ENCODE measurements around the gene CKB. TPM values are rescaled to one million over a fixed set of nuclear protein-coding genes. Genes with fewer than 3 reads are reported as not detected.

The CKB gene
- total RNA-seq, 2 experiments from 2014 or later: 0.82 to 3.0 TPM

DNA sequence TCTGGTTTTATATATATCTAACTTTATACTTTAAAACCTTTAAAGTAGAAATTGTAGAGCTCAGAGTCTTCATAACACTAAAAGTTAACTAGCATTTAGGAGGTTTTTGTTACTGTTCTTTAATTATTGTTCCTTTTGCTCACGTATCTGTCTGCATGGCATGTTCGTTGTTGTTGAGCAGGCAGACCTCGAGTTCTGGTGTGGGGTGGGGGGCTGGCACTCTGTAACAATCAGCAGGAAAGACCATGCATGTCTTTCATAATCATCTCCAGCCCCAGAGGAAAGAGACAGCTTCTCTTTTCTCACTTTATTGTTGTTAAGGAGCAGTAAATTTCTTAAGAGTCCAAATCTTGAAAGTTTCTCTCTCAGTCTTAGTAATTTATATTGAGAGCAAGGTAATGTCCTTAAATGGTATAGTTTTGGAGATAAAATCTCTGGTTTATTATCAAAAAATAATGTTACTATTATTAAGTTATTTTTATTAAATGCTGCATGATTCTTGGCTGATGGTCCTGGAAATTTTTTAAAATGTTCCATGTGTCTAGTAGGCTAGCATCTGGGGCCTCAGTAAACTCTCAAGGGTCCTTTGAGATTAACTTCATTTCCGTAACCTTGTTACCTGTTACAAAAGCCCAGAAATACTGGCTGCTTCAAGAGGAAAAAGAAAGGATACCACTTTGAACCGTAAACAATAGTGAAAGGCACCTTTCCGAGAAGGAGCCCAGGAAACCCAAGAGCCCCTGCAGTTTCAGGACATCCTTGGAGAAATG, 30.3 kb downstream of the CKB start:
- TF ChIP-seq, protein P1, sequence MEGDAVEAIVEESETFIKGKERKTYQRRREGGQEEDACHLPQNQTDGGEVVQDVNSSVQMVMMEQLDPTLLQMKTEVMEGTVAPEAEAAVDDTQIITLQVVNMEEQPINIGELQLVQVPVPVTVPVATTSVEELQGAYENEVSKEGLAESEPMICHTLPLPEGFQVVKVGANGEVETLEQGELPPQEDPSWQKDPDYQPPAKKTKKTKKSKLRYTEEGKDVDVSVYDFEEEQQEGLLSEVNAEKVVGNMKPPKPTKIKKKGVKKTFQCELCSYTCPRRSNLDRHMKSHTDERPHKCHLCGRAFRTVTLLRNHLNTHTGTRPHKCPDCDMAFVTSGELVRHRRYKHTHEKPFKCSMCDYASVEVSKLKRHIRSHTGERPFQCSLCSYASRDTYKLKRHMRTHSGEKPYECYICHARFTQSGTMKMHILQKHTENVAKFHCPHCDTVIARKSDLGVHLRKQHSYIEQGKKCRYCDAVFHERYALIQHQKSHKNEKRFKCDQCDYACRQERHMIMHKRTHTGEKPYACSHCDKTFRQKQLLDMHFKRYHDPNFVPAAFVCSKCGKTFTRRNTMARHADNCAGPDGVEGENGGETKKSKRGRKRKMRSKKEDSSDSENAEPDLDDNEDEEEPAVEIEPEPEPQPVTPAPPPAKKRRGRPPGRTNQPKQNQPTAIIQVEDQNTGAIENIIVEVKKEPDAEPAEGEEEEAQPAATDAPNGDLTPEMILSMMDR (conservative IDR thresholded peaks at IDR 0.05; ENCODE audit: low read length): no peak
- TF ChIP-seq EZH2phosphoT487 (IDR thresholded peaks at IDR 0.05; ENCODE audit: borderline replicate concordance, low read depth, low read length): no peak

DNA sequence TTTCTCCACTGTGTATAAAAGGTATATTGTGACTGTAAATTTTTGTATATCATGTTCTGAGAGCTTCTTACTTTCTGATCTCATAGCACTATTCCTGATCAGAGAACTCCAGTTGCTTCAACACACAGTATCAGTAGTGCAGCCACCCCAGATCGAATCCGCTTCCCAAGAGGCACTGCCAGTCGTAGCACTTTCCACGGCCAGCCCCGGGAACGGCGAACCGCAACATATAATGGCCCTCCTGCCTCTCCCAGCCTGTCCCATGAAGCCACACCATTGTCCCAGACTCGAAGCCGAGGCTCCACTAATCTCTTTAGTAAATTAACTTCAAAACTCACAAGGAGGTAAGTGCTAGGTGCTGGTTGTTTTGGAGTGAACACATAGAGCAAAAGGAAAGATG, 30.9 kb downstream of the CKB start:
- TF ChIP-seq, protein P1 (conservative IDR thresholded peaks at IDR 0.05; ENCODE audit: low read length): no peak
- TF ChIP-seq EZH2phosphoT487 (IDR thresholded peaks at IDR 0.05; ENCODE audit: borderline replicate concordance, low read depth, low read length): no peak
- peaks cover 64% of the 10 kb centered on the region for H3K36me3 ChIP-seq (ENCODE audit: insufficient read depth, low read length)
- no peaks in the 10 kb centered on the region for H3K4me1 ChIP-seq (ENCODE audit: insufficient read depth, low read length, poor library complexity, severe bottlenecking)
- H3K9me2 ChIP-seq (ENCODE audit: insufficient read depth, low read length): no peaks in the 10 kb centered on the region
- DNase-seq (ENCODE audit: low spot score): no peak
- no peak overlapping the region for H3K4me3 ChIP-seq (ENCODE audit: low read depth, low read length, poor library complexity, severe bottlenecking)
- no peak overlapping the region for H3K27ac ChIP-seq (ENCODE audit: low read depth, low read length, poor library complexity, severe bottlenecking)
- no peaks in the 10 kb centered on the region for H3K9me3 ChIP-seq (ENCODE audit: low read length)
- H3K4me2 ChIP-seq (ENCODE audit: low read length): no peak overlapping the region
- no peaks in the 10 kb centered on the region for H3K79me2 ChIP-seq (ENCODE audit: insufficient read depth, low read depth, low read length)
- BruUV-seq (replicated peaks): no TSS peak
- ChIA-PET POLR2A (no interaction called here), CTCF (ENCODE audit: unreplicated experiment) (no interaction called here)
- H4K20me1 ChIP-seq (ENCODE audit: insufficient read depth, low read length): no peaks in the 10 kb centered on the region
- intact Hi-C loops (cut with micrococcal nuclease; ENCODE audit: unreplicated experiment): no loop called here
- no peak overlapping the region for H2AFZ ChIP-seq (ENCODE audit: low read length)

More for the DNA sequence above, 30.3 kb downstream of the CKB start:
- ChIA-PET POLR2A (no interaction called here), CTCF (ENCODE audit: unreplicated experiment) (no interaction called here)
- no peak overlapping the region for H3K4me3 ChIP-seq (ENCODE audit: low read depth, low read length, poor library complexity, severe bottlenecking)
- H3K4me2 ChIP-seq (ENCODE audit: low read length): no peak overlapping the region
- no peak overlapping the region for H3K27ac ChIP-seq (ENCODE audit: low read depth, low read length, poor library complexity, severe bottlenecking)
- DNase-seq (ENCODE audit: low spot score): no peak
- intact Hi-C loops (cut with micrococcal nuclease; ENCODE audit: unreplicated experiment): no loop called here
- H3K9me3 ChIP-seq (ENCODE audit: low read length): no peaks in the 10 kb centered on the region
- no peaks in the 10 kb centered on the region for H3K9me2 ChIP-seq (ENCODE audit: insufficient read depth, low read length)
- H4K20me1 ChIP-seq (ENCODE audit: insufficient read depth, low read length): no peaks in the 10 kb centered on the region
- BruUV-seq (replicated peaks): no TSS peak
- no peaks in the 10 kb centered on the region for H3K4me1 ChIP-seq (ENCODE audit: insufficient read depth, low read length, poor library complexity, severe bottlenecking)
- H3K36me3 ChIP-seq (ENCODE audit: insufficient read depth, low read length): peaks cover 64% of the 10 kb centered on the region
- no peak overlapping the region for H2AFZ ChIP-seq (ENCODE audit: low read length)
- no peaks in the 10 kb centered on the region for H3K79me2 ChIP-seq (ENCODE audit: insufficient read depth, low read depth, low read length)

DNA sequence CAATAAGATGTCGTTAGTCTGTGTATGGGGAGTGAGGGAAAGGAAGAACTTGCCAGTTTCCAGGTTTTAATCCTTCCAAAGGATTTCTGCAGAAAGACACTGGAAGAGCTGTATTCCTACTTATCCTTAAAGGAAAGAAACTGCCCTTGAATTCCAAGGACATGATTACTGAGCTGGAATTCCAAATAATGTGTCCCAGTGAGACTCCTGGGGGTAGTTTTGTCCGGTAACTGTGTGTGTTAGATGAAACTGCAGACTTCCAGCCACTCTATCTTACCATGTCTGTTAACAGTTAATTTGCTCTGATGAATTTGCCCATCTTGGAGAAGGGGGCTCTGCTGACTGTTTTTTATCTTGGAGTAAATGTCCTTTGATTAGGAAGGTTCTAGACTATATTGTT, 33.0 kb downstream of the CKB start:
- no peaks in the 10 kb centered on the region for H3K4me1 ChIP-seq (ENCODE audit: insufficient read depth, low read length, poor library complexity, severe bottlenecking)
- CTCF ChIA-PET (ENCODE audit: unreplicated experiment): no interaction called here
- no TSS peak for BruUV-seq (replicated peaks)
- no peak overlapping the region for H3K4me2 ChIP-seq (ENCODE audit: low read length)
- intact Hi-C loops (cut with micrococcal nuclease; ENCODE audit: unreplicated experiment): no loop called here
- H3K4me3 ChIP-seq (ENCODE audit: low read depth, low read length, poor library complexity, severe bottlenecking): no peak overlapping the region
- no peak for DNase-seq (ENCODE audit: low spot score)
- no peak for TF ChIP-seq EZH2phosphoT487 (IDR thresholded peaks at IDR 0.05; ENCODE audit: borderline replicate concordance, low read depth, low read length)
- TF ChIP-seq, protein P1 (conservative IDR thresholded peaks at IDR 0.05; ENCODE audit: low read length): no peak
- no peaks in the 10 kb centered on the region for H3K79me2 ChIP-seq (ENCODE audit: insufficient read depth, low read depth, low read length)
- no peaks in the 10 kb centered on the region for H3K9me2 ChIP-seq (ENCODE audit: insufficient read depth, low read length)
- POLR2A ChIA-PET: no interaction called here
- no peaks in the 10 kb centered on the region for H3K9me3 ChIP-seq (ENCODE audit: low read length)
- H3K36me3 ChIP-seq (ENCODE audit: insufficient read depth, low read length): peaks cover 62% of the 10 kb centered on the region
- H3K27ac ChIP-seq (ENCODE audit: low read depth, low read length, poor library complexity, severe bottlenecking): no peak overlapping the region
- no peaks in the 10 kb centered on the region for H4K20me1 ChIP-seq (ENCODE audit: insufficient read depth, low read length)
- no peak overlapping the region for H2AFZ ChIP-seq (ENCODE audit: low read length)

Data from OCI-LY7 (cell line).